IMR-90 (cell line): ENCODE measurements around the gene NEK5. TPM values are rescaled to one million over a fixed set of nuclear protein-coding genes. Genes with fewer than 3 reads are reported as not detected.
"Not testable (repeated sequence)": the region's sequence is repeated elsewhere in the genome, so short reads cannot be mapped to it uniquely, and the experiment has no call there.

ENCODE experiments used
- ATAC-seq: fragments of 200-7000 bp; cut with Tn5 transposase; 2 replicates; pipeline ENCODE4 v1.9.1; 2020; ENCODE audit warnings: low read depth, mild to moderate bottlenecking, moderate library complexity
- BruUV-seq: library from RNA; stranded (reverse); fragments of 400-500 nt; replicated peaks from 2 replicates; lab custom pipeline; 2021; lab: Mats Ljungman, UMichigan
- CTCF ChIA-PET: fragments of 300-600 bp; formaldehyde crosslinking; extraction: SDS; loops from one replicate; lab custom pipeline; 2021; ENCODE audit warnings: antibody characterized with exemption; lab: Yijun Ruan, JAX
- POLR2A ChIA-PET: fragments of 300-600 bp; sonication (Branson Sonifier 250); formaldehyde crosslinking; loops from one replicate; lab custom pipeline; 2022; ENCODE audit warnings: antibody characterized with exemption; ENCODE audit not compliant: unreplicated experiment; lab: Charles Lee
- DNase-seq: peaks from one replicate; pipeline ENCODE4 v3.0.0; 2013
- H2AFZ ChIP-seq: replicated peaks from 2 replicates; pipeline ENCODE3; 2013; ENCODE audit warnings: low read length, mild to moderate bottlenecking; ENCODE audit not compliant: poor library complexity
- H2AK5ac ChIP-seq: 2 replicates; pipeline ENCODE4 v1.6.1; 2013; ENCODE audit warnings: low read depth, low read length, inconsistent platforms
- H2AK9ac ChIP-seq: replicated peaks from 2 replicates; pipeline ENCODE3; 2013; ENCODE audit warnings: mild to moderate bottlenecking, low read depth, low read length, moderate library complexity; ENCODE audit not compliant: poor library complexity
- H2BK120ac ChIP-seq: 2 replicates; pipeline ENCODE4 v1.6.1; 2013; ENCODE audit warnings: low read depth, low read length, inconsistent platforms
- H2BK15ac ChIP-seq: 3 replicates; pipeline ENCODE4 v1.6.1; 2013; ENCODE audit warnings: low read depth, low read length, inconsistent platforms
- H2BK20ac ChIP-seq: 2 replicates; pipeline ENCODE4 v1.6.1; 2013; ENCODE audit warnings: low read depth, mild to moderate bottlenecking, inconsistent platforms, low read length, moderate library complexity
- H2BK5ac ChIP-seq: 2 replicates; pipeline ENCODE4 v1.6.1; 2013; ENCODE audit warnings: mild to moderate bottlenecking, low read depth, low read length, inconsistent platforms; ENCODE audit not compliant: poor library complexity, severe bottlenecking
- H3K14ac ChIP-seq: replicated peaks from 2 replicates; pipeline ENCODE4 v1.6.1; 2013; ENCODE audit warnings: low read depth, low read length, inconsistent platforms
- H3K18ac ChIP-seq: 2 replicates; pipeline ENCODE4 v1.6.1; 2013; ENCODE audit warnings: low read depth, low read length, control low read depth
- H3K23ac ChIP-seq: 2 replicates; pipeline ENCODE4 v1.6.1; 2013; ENCODE audit warnings: low read depth, low read length, inconsistent platforms
- H3K27ac ChIP-seq: 2 replicates; pipeline ENCODE4 v1.5.1; 2013; ENCODE audit warnings: mild to moderate bottlenecking, control low read depth, low read length; ENCODE audit not compliant: insufficient read depth
- H3K27me3 ChIP-seq: 2 replicates; pipeline ENCODE4 v1.6.1; 2013; ENCODE audit warnings: low read length; ENCODE audit not compliant: control insufficient read depth, insufficient read depth
- H3K36me3 ChIP-seq: 2 replicates; pipeline ENCODE4 v1.6.1; 2013; ENCODE audit warnings: low read length, mixed read lengths; ENCODE audit not compliant: control insufficient read depth, insufficient read depth
- H3K4ac ChIP-seq: 2 replicates; pipeline ENCODE4 v1.6.1; 2013; ENCODE audit warnings: low read depth, low read length, inconsistent platforms
- H3K4me1 ChIP-seq: 2 replicates; pipeline ENCODE4 v1.6.1; 2013; ENCODE audit warnings: low read length, mixed read lengths; ENCODE audit not compliant: control insufficient read depth, insufficient read depth
- H3K4me2 ChIP-seq: 2 replicates; pipeline ENCODE4 v1.6.1; 2013; ENCODE audit warnings: low read depth, mild to moderate bottlenecking, control low read depth, low read length, moderate library complexity
- H3K4me3 ChIP-seq: 2 replicates; pipeline ENCODE4 v1.5.1; 2013; ENCODE audit warnings: low read depth, mild to moderate bottlenecking, control low read depth, low read length, moderate library complexity; ENCODE audit not compliant: insufficient read depth
- H3K56ac ChIP-seq: 2 replicates; pipeline ENCODE4 v1.6.1; 2013; ENCODE audit warnings: low read length, inconsistent platforms; ENCODE audit not compliant: insufficient read depth; ENCODE audit errors: extremely low read depth
- H3K79me1 ChIP-seq, 2 experiments: 2 replicates each; pipeline ENCODE4 v1.6.1; 2013; ENCODE audit warnings: low read length in 2 of 2, inconsistent platforms in 1 of 2, low read depth in 1 of 2
- H3K9ac ChIP-seq: 2 replicates; pipeline ENCODE4 v1.6.1; 2013; ENCODE audit warnings: low read depth, low read length, control low read depth
- H3K9me1 ChIP-seq: 2 replicates; pipeline ENCODE4 v1.6.1; 2013; ENCODE audit warnings: low read length, inconsistent platforms; ENCODE audit not compliant: insufficient read depth
- H3K9me3 ChIP-seq: 2 replicates; pipeline ENCODE4 v1.6.1; 2013; ENCODE audit warnings: low read length; ENCODE audit not compliant: control insufficient read depth, insufficient read depth
- H4K20me1 ChIP-seq: 2 replicates; pipeline ENCODE4 v1.6.1; 2013; ENCODE audit warnings: low read length, inconsistent platforms; ENCODE audit not compliant: insufficient read depth
- H4K5ac ChIP-seq: 2 replicates; pipeline ENCODE4 v1.6.1; 2013; ENCODE audit warnings: mild to moderate bottlenecking, low read depth, low read length, control low read depth
- H4K8ac ChIP-seq, 2 experiments: 2 replicates each; pipeline ENCODE4 v1.6.1; 2013; ENCODE audit warnings: low read depth in 2 of 2, low read length in 2 of 2, control low read depth in 1 of 2, inconsistent platforms in 1 of 2
- H4K91ac ChIP-seq: 2 replicates; pipeline ENCODE4 v1.6.1; 2013; ENCODE audit warnings: low read depth, low read length, inconsistent platforms; ENCODE audit not compliant: insufficient read depth
- CEBPB ChIP-seq: IDR thresholded peaks from 2 replicates; pipeline ENCODE4 v1.6.1; 2012; ENCODE audit warnings: low read depth, low read length, improper control_type of control experiment
- ELK1 ChIP-seq: fragments of 150-350 bp; IDR thresholded peaks from 2 replicates; pipeline ENCODE4 v1.6.1; 2016; ENCODE audit warnings: low read depth, mild to moderate bottlenecking, low read length, moderate library complexity, borderline replicate concordance
- FOS ChIP-seq: fragments of 150-350 bp; IDR thresholded peaks from 2 replicates; pipeline ENCODE4 v1.6.1; 2016; ENCODE audit warnings: low read depth, low read length
- MAFK ChIP-seq: IDR thresholded peaks from 2 replicates; pipeline ENCODE4 v1.6.1; 2012; ENCODE audit warnings: low read depth, low read length, improper control_type of control experiment
- MAZ ChIP-seq: IDR thresholded peaks from 2 replicates; pipeline ENCODE4 v1.6.1; 2012; ENCODE audit warnings: low read depth, mild to moderate bottlenecking, low read length, improper control_type of control experiment, moderate library complexity, borderline replicate concordance
- POLR2A ChIP-seq: IDR thresholded peaks from 2 replicates; pipeline ENCODE4 v1.6.1; 2012; ENCODE audit warnings: mild to moderate bottlenecking, low read depth, low read length
- RAD21 ChIP-seq: IDR thresholded peaks from 2 replicates; pipeline ENCODE4 v1.6.1; 2012; ENCODE audit warnings: low read length, improper control_type of control experiment
- WGBS, 2 experiments: methylation state at CpG; one replicate each; pipeline versions ENCODE4 v1.1.5 to v1.1.7; 2013; ENCODE audit warnings: missing lambda C conversion rate in 2 of 2; ENCODE audit not compliant: insufficient read length in 1 of 2; ENCODE audit errors: extremely low coverage in 2 of 2; 5-methylcytosine and 5-hydroxymethylcytosine counted together
- dilution Hi-C: fragments of 300-500 bp; cut with HindIII; formaldehyde crosslinking; loops from one replicate; pipeline ENCODE4 v1.14.3; 2018; ENCODE audit warnings: low sequenced_read_pairs; ENCODE audit not compliant: unreplicated experiment
- in situ Hi-C: fragments of 300-500 bp; cut with MboI; formaldehyde crosslinking; loops from 3 replicates; pipeline ENCODE4 v1.14.3; 2019; ENCODE audit warnings: low sequenced_read_pairs, inconsistent platforms, mixed read lengths
- intact Hi-C: fragments of 100-400 bp; cut with micrococcal nuclease; formaldehyde crosslinking; loops from 2 replicates; pipeline ENCODE4 v1.10.0; 2022
- polyA plus RNA-seq, 3 experiments: library from polyadenylated mRNA; depleted of rRNA; stranded (reverse); fragments of >200 nt; gene quantifications; 2 replicates each; pipeline ENCODE4 v1.2.3, GENCODE V29; 2012; ENCODE audit warnings: low replicate concordance in 1 of 3
- total RNA-seq: library from RNA; depleted of rRNA; stranded (reverse); fragments of >200 nt; gene quantifications from 2 replicates; pipeline ENCODE4 v1.2.3, GENCODE V29; 2012

NEK5 gene
- total and polyA plus RNA-seq, 2 of the 4 experiments (the other 2 are of a cell fraction), result not detected

GRCh38 chr13:52033039-52033438 is 95.8 kb downstream of the NEK5 start:
- no peak overlapping the region for H2BK5ac ChIP-seq
- no peak overlapping the region for H3K14ac ChIP-seq
- peaks cover 8% of the 10 kb centered on the region for H3K36me3 ChIP-seq
- H3K9me1 ChIP-seq, result no peaks in the 10 kb centered on the region
- H4K5ac ChIP-seq, result no peak overlapping the region
- in situ Hi-C loops, result no loop called here
- no peak overlapping the region for H3K23ac ChIP-seq
- no peak overlapping the region for H2BK20ac ChIP-seq
- no peaks in the 10 kb centered on the region for H3K4me1 ChIP-seq
- H4K8ac ChIP-seq, result no peak overlapping the region
- dilution Hi-C loops, result no loop called here
- H4K20me1 ChIP-seq, result no peaks in the 10 kb centered on the region
- H3K79me1 ChIP-seq, result peaks cover 7 to 14% of the 10 kb centered on the region in 2 experiments; a peak in 2 of 4 replicates
- ATAC-seq (no peak), DNase-seq (no peak)
- H2BK15ac ChIP-seq, result no peak overlapping the region
- no peaks in the 10 kb centered on the region for H3K27me3 ChIP-seq
- POLR2A ChIA-PET, result no interaction called here
- 80% methylated on average over 2 of the region's 2 CpGs; no CpG with 5 or more reads in 1 of the 2 experiments for WGBS, 2 experiments
- H3K18ac ChIP-seq, result no peak overlapping the region
- H3K4ac ChIP-seq, result no peak overlapping the region
- no peak overlapping the region for H2AK9ac ChIP-seq
- intact Hi-C loops, result no loop called here
- TF ChIP-seq POLR2A (no peak), ELK1 (no peak), CEBPB (no peak), MAZ (no peak), FOS (no peak), RAD21 (no peak), MAFK (no peak)
- no peak overlapping the region for H3K27ac ChIP-seq
- H2BK120ac ChIP-seq, result no peak overlapping the region
- H3K4me3 ChIP-seq, result no peak overlapping the region
- no peak overlapping the region for H2AFZ ChIP-seq
- H3K56ac ChIP-seq, result no peak overlapping the region
- H3K9me3 ChIP-seq, result no peaks in the 10 kb centered on the region
- no TSS peak for BruUV-seq
- H3K4me2 ChIP-seq, result no peak overlapping the region
- H4K91ac ChIP-seq, result no peak overlapping the region
- no peak overlapping the region for H2AK5ac ChIP-seq
- no peak overlapping the region for H3K9ac ChIP-seq
- CTCF ChIA-PET, result interaction anchor here (1.3 kb wide), 1 partner anchor 20 kb away, joined by 4 read pairs; no protein-coding TSS in a partner anchor

GRCh38 chr13:52030401-52030800 is 98.5 kb downstream of the NEK5 start:
- DNase-seq, H4K5ac ChIP-seq, H3K14ac ChIP-seq, POLR2A ChIA-PET, H4K91ac ChIP-seq, CTCF ChIA-PET, H3K4ac ChIP-seq, H2AFZ ChIP-seq, intact Hi-C loops, H3K27ac ChIP-seq, H2AK9ac ChIP-seq, H3K4me1 ChIP-seq, H2BK120ac ChIP-seq, H3K9me3 ChIP-seq, H3K18ac ChIP-seq, H3K23ac ChIP-seq, H3K4me2 ChIP-seq, H2AK5ac ChIP-seq, H3K9me1 ChIP-seq, H3K4me3 ChIP-seq, H4K8ac ChIP-seq, ATAC-seq, H4K20me1 ChIP-seq, in situ Hi-C loops, dilution Hi-C loops, H2BK15ac ChIP-seq, H3K27me3 ChIP-seq, H3K9ac ChIP-seq, H2BK20ac ChIP-seq, H2BK5ac ChIP-seq, H3K56ac ChIP-seq: not testable (repeated sequence)
- Histone ChIP-seq H3K79me1 (peaks cover 7 to 24% of the 10 kb centered on the region in 2 experiments; a peak in 2 of 4 replicates), H3K36me3 (peaks cover 15% of the 10 kb centered on the region)
- BruUV-seq, result TSS peak; percentile 21
- no CpG with 5 or more reads among the region's 6 CpGs for WGBS, 2 experiments
